GM12878 (cell line): ENCODE data around the gene GLB1L. TPM values are rescaled to one million over a fixed set of nuclear protein-coding genes. Genes with fewer than 3 reads are reported as not detected.
A peak's percentile ranks its signal among the peaks of the same experiment; 100 is the strongest.

Experiments used
- ATF7 ChIP-seq: fragments of 450-650 bp; IDR thresholded peaks from 2 replicates; pipeline ENCODE4 v1.6.1; 2016; ENCODE audit warnings: low read depth, mild to moderate bottlenecking
- BRCA1 ChIP-seq: IDR thresholded peaks from 2 replicates; pipeline ENCODE4 v1.6.1; 2011; ENCODE audit warnings: low read depth, low read length, improper control_type of control experiment
- CHD2 ChIP-seq: IDR thresholded peaks from 2 replicates; pipeline ENCODE4 v1.6.1; 2011; ENCODE audit warnings: low read depth, low read length, improper control_type of control experiment, borderline replicate concordance
- CREB1 ChIP-seq: IDR thresholded peaks from 2 replicates; pipeline ENCODE4 v1.6.1; 2012; ENCODE audit warnings: low read depth, mild to moderate bottlenecking, inconsistent platforms
- CREM ChIP-seq: IDR thresholded peaks from 2 replicates; pipeline ENCODE4 v1.6.1; 2014; ENCODE audit warnings: antibody characterized with exemption, low read depth
- ETV6 ChIP-seq, 2 experiments: fragments of 450-650 bp in 1 of 2; IDR thresholded peaks in 1 of 2; conservative IDR thresholded peaks in 1 of 2; 2 replicates each; pipeline ENCODE4 v1.6.1; 2014; ENCODE audit warnings: antibody characterized with exemption in 1 of 2, borderline replicate concordance in 1 of 2, low read depth in 1 of 2, mild to moderate bottlenecking in 1 of 2, moderate library complexity in 1 of 2
- GATAD2B ChIP-seq: fragments of 450-650 bp; conservative IDR thresholded peaks from 2 replicates; pipeline ENCODE4 v1.6.1; 2017; ENCODE audit warnings: low read depth, mild to moderate bottlenecking, moderate library complexity
- HCFC1 ChIP-seq: fragments of 150-350 bp; IDR thresholded peaks from 2 replicates; pipeline ENCODE4 v1.6.1; 2014; ENCODE audit warnings: low read length
- IKZF1 ChIP-seq: fragments of 450-650 bp; conservative IDR thresholded peaks from 2 replicates; pipeline ENCODE4 v1.6.1; 2017; ENCODE audit warnings: antibody characterized with exemption, mild to moderate bottlenecking
- LARP7 ChIP-seq: fragments of 450-650 bp; IDR thresholded peaks from 2 replicates; pipeline ENCODE4 v1.6.1; 2017; ENCODE audit warnings: mild to moderate bottlenecking
- NFYB ChIP-seq: IDR thresholded peaks from 2 replicates; pipeline ENCODE4 v1.6.1; 2011; ENCODE audit warnings: low read depth, mild to moderate bottlenecking, low read length, improper control_type of control experiment, moderate library complexity; ENCODE audit not compliant: insufficient read depth
- NRF1 ChIP-seq: conservative IDR thresholded peaks from 2 replicates; pipeline ENCODE4 v1.6.1; 2011; ENCODE audit warnings: mild to moderate bottlenecking, low read depth, low read length, improper control_type of control experiment
- PAX5 ChIP-seq: IDR thresholded peaks from 2 replicates; pipeline ENCODE4 v1.6.1; 2011; ENCODE audit warnings: low read depth, low read length, borderline replicate concordance
- RFX5 ChIP-seq: IDR thresholded peaks from 2 replicates; pipeline ENCODE4 v1.6.1; 2011; ENCODE audit warnings: low read depth, low read length, improper control_type of control experiment
- SP1 ChIP-seq: IDR thresholded peaks from one replicate; pipeline ENCODE4 v1.6.1; 2011; ENCODE audit warnings: low read depth, low read length
- TAF1 ChIP-seq: IDR thresholded peaks from 2 replicates; pipeline ENCODE4 v1.6.1; 2011; ENCODE audit warnings: mild to moderate bottlenecking, low read depth, low read length, borderline replicate concordance
- polyA plus RNA-seq, 11 experiments: library from polyadenylated mRNA; depleted of rRNA in 4 of 11; unstranded in 6 of 11; stranded (reverse) in 5 of 11; fragments of >200 nt; fragmentation: Nextera tagmentation in 4 of 11; fragmentation: Illumina TruSeq in 1 of 11; extraction: Ambion mirVana in 4 of 11; extraction: Trizol in 1 of 11; gene quantifications; 1 replicate in 1 of 11; 2 replicates in 10 of 11; pipeline versions ENCODE4 v1.2.1 to v1.2.3, GENCODE V29; 2011 to 2016; ENCODE audit warnings: inconsistent platforms in 2 of 11, missing spikeins in 2 of 11, low read depth in 1 of 11
- total RNA-seq, 4 experiments: library from RNA; depleted of rRNA in 3 of 4; stranded (reverse); fragments of >200 nt in 3 of 4; fragmentation: Illumina TruSeq in 1 of 4; extraction: Trizol in 1 of 4; gene quantifications; 2 replicates each; pipeline versions ENCODE4 v1.2.1 to v1.2.3, GENCODE V29; 2013 to 2021
- TF ChIP-seq, protein P1 (sequence below): fragments of 450-650 bp; IDR thresholded peaks from 2 replicates; pipeline ENCODE4 v1.6.1; 2017; ENCODE audit warnings: mild to moderate bottlenecking, moderate library complexity
- TF ChIP-seq, protein P2 (sequence below): fragments of 450-650 bp; IDR thresholded peaks from 2 replicates; pipeline ENCODE4 v1.6.1; 2018; ENCODE audit warnings: mild to moderate bottlenecking, low read depth, moderate library complexity; ENCODE audit not compliant: partially characterized antibody
- TF ChIP-seq, protein P3 (sequence below): fragments of 450-650 bp; IDR thresholded peaks from 2 replicates; pipeline ENCODE4 v1.6.1; 2016; ENCODE audit warnings: mild to moderate bottlenecking
- TF ChIP-seq, protein P4 (sequence below): fragments of 450-650 bp; conservative IDR thresholded peaks from 2 replicates; pipeline ENCODE4 v1.6.1; 2017; ENCODE audit warnings: mild to moderate bottlenecking, moderate library complexity

Gene GLB1L
- total and polyA plus RNA-seq, 10 of the 15 experiments (the other 5 are each of a cell fraction or from before 2014, with no cell fraction given) = 0.29 to 4.6 (median 2.7) TPM

DNA sequence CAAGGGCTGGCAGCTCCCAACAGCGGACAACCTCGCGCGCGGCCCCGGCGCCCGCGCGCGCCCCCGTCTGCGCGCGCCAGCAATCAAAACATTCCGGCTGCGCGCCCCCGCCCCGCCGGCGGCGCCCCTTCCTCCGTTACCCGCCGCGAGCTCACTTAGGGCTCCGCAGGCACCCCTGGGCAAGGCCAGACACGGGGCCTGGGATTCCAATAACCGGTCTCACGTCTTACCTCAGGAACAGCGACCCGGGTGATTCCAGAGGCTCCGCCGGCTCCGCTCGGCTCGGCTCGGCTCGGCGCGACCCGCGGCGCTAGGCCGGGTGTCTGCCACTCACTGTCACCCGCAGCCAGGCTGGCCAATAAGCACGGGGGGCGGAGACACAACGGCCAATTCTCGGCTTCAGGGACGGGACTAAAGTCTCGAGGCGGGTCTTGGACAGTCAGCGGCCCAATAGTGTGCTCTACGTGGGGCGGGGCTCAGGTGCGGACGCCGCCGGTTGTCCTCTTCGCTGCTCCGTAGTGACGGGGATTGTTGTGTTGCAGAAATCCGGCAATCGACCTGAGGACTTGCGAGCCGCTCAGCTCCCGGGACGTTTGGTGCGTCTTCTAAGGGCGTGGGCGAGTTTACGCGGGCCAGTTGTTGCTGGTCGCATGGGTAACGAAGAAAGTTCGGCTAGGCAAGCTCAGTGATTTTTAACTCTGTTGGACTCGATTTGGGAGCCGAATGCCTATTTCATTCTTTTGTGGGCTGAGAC is 15.8 kb downstream of the GLB1L start, which contains the start of the genes ANKZF1 and ATG9A (continued):
- TF ChIP-seq, protein P1, sequence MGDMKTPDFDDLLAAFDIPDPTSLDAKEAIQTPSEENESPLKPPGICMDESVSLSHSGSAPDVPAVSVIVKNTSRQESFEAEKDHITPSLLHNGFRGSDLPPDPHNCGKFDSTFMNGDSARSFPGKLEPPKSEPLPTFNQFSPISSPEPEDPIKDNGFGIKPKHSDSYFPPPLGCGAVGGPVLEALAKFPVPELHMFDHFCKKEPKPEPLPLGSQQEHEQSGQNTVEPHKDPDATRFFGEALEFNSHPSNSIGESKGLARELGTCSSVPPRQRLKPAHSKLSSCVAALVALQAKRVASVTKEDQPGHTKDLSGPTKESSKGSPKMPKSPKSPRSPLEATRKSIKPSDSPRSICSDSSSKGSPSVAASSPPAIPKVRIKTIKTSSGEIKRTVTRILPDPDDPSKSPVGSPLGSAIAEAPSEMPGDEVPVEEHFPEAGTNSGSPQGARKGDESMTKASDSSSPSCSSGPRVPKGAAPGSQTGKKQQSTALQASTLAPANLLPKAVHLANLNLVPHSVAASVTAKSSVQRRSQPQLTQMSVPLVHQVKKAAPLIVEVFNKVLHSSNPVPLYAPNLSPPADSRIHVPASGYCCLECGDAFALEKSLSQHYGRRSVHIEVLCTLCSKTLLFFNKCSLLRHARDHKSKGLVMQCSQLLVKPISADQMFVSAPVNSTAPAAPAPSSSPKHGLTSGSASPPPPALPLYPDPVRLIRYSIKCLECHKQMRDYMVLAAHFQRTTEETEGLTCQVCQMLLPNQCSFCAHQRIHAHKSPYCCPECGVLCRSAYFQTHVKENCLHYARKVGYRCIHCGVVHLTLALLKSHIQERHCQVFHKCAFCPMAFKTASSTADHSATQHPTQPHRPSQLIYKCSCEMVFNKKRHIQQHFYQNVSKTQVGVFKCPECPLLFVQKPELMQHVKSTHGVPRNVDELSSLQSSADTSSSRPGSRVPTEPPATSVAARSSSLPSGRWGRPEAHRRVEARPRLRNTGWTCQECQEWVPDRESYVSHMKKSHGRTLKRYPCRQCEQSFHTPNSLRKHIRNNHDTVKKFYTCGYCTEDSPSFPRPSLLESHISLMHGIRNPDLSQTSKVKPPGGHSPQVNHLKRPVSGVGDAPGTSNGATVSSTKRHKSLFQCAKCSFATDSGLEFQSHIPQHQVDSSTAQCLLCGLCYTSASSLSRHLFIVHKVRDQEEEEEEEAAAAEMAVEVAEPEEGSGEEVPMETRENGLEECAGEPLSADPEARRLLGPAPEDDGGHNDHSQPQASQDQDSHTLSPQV = 0 out of 2 replicates have a peak, but pooled peaks have one; percentile 21
- TF ChIP-seq NRF1 (0 out of 2 replicates have a peak, but pooled peaks have one; percentile 12), TAF1 (peak; percentile 80; the same call in 1 of the 2 replicates), PAX5 (0 out of 2 replicates have a peak, but pooled peaks have one; percentile 19), SP1 (peak; percentile 99), LARP7 (peak; percentile 70; the same call in 1 of the 2 replicates), ATF7 (peak; percentile 49), CHD2 (peak; percentile 96), CREB1 (peak; percentile 96), GATAD2B (0 out of 2 replicates have a peak, but pooled peaks have one; percentile 48), HCFC1 (peak; percentile 40; the same call in 1 of the 2 replicates), RFX5 (no peak; the same call in none of the 2 replicates), BRCA1 (no peak), CREM (peak; percentile 93), NFYB (peak; percentile 98), ETV6 (conservative IDR thresholded peaks at IDR 0.05 in 1 of 2, IDR thresholded peaks at IDR 0.05 in 1 of 2; ENCODE audit: borderline replicate concordance in 1 of 2, low read depth in 1 of 2) (no peak), IKZF1 (peak; percentile 63)
- TF ChIP-seq, protein P2, sequence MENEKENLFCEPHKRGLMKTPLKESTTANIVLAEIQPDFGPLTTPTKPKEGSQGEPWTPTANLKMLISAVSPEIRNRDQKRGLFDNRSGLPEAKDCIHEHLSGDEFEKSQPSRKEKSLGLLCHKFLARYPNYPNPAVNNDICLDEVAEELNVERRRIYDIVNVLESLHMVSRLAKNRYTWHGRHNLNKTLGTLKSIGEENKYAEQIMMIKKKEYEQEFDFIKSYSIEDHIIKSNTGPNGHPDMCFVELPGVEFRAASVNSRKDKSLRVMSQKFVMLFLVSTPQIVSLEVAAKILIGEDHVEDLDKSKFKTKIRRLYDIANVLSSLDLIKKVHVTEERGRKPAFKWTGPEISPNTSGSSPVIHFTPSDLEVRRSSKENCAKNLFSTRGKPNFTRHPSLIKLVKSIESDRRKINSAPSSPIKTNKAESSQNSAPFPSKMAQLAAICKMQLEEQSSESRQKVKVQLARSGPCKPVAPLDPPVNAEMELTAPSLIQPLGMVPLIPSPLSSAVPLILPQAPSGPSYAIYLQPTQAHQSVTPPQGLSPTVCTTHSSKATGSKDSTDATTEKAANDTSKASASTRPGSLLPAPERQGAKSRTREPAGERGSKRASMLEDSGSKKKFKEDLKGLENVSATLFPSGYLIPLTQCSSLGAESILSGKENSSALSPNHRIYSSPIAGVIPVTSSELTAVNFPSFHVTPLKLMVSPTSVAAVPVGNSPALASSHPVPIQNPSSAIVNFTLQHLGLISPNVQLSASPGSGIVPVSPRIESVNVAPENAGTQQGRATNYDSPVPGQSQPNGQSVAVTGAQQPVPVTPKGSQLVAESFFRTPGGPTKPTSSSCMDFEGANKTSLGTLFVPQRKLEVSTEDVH = no peak
- TF ChIP-seq, protein P3, sequence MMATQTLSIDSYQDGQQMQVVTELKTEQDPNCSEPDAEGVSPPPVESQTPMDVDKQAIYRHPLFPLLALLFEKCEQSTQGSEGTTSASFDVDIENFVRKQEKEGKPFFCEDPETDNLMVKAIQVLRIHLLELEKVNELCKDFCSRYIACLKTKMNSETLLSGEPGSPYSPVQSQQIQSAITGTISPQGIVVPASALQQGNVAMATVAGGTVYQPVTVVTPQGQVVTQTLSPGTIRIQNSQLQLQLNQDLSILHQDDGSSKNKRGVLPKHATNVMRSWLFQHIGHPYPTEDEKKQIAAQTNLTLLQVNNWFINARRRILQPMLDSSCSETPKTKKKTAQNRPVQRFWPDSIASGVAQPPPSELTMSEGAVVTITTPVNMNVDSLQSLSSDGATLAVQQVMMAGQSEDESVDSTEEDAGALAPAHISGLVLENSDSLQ = peak; percentile 100
- TF ChIP-seq, protein P4, sequence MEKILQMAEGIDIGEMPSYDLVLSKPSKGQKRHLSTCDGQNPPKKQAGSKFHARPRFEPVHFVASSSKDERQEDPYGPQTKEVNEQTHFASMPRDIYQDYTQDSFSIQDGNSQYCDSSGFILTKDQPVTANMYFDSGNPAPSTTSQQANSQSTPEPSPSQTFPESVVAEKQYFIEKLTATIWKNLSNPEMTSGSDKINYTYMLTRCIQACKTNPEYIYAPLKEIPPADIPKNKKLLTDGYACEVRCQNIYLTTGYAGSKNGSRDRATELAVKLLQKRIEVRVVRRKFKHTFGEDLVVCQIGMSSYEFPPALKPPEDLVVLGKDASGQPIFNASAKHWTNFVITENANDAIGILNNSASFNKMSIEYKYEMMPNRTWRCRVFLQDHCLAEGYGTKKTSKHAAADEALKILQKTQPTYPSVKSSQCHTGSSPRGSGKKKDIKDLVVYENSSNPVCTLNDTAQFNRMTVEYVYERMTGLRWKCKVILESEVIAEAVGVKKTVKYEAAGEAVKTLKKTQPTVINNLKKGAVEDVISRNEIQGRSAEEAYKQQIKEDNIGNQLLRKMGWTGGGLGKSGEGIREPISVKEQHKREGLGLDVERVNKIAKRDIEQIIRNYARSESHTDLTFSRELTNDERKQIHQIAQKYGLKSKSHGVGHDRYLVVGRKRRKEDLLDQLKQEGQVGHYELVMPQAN = peak; percentile 91
